ENCODE measurements around the gene FYN. TPM values are rescaled to one million over a fixed set of nuclear protein-coding genes. Genes with fewer than 3 reads are reported as not detected.

FYN gene
- total and polyA plus RNA-seq, 4 donors: 11.2 to 28.3 (median 19.7) TPM

GRCh38 chr6:111922454-111923297, 49.4 kb upstream of the FYN start:
- Histone ChIP-seq H3K27me3 (ENCODE audit: control insufficient read depth in 4 of 4, insufficient read depth in 4 of 4, low read length in 3 of 4) (peaks cover 0 to 2% (median 0%) of the 10 kb centered on the region in 4 donors), H3K4me1 (ENCODE audit: control insufficient read depth in 4 of 4, insufficient read depth in 4 of 4, low read length in 3 of 4) (no peaks in the 10 kb centered on the region), H3K27ac (ENCODE audit: low read depth in 1 of 2, low read length in 2 of 2) (no peak overlapping the region), H3K36me3 (ENCODE audit: control insufficient read depth in 4 of 4, insufficient read depth in 3 of 4, low read depth in 1 of 4, low read length in 3 of 4) (no peaks in the 10 kb centered on the region), H3K9ac (ENCODE audit: low read depth in 1 of 2, low read length in 2 of 2) (no peak overlapping the region), H3K9me3 (ENCODE audit: control insufficient read depth in 4 of 4, low read length in 3 of 4) (no peaks in the 10 kb centered on the region), H3K4me3 (ENCODE audit: low read depth in 1 of 3, low read length in 3 of 3) (no peak overlapping the region)
- no peak for TF ChIP-seq TAF1 (conservative IDR thresholded peaks at IDR 0.05)
- no peak for TF ChIP-seq SP1 (IDR thresholded peaks at IDR 0.05)
- TF ChIP-seq ATF3 (IDR thresholded peaks at IDR 0.05): no peak
- no peak for TF ChIP-seq CTCF (IDR thresholded peaks at IDR 0.05; ENCODE audit: low read depth, low read length, missing input control)
- TF ChIP-seq EGR1 (IDR thresholded peaks at IDR 0.05; ENCODE audit: low read depth in 2 of 2): no peak
- no peak for TF ChIP-seq NR2F2 (IDR thresholded peaks at IDR 0.05)
- TF ChIP-seq FOXA2 (IDR thresholded peaks at IDR 0.05): no peak
- no peak for TF ChIP-seq JUND (IDR thresholded peaks at IDR 0.05)
- TF ChIP-seq RXRA (IDR thresholded peaks at IDR 0.05): no peak
- TF ChIP-seq RAD21 (IDR thresholded peaks at IDR 0.05): no peak
- TF ChIP-seq YY1 (IDR thresholded peaks at IDR 0.05): no peak
- DNase-seq (ENCODE audit: low spot score): no peak

- no peak for DNase-seq (ENCODE audit: low spot score)
- Histone ChIP-seq H3K36me3 (ENCODE audit: control insufficient read depth in 4 of 4, insufficient read depth in 3 of 4, low read depth in 1 of 4, low read length in 3 of 4) (no peaks in the 10 kb centered on the region), H3K4me3 (ENCODE audit: low read depth in 1 of 3, low read length in 3 of 3) (no peak overlapping the region), H3K4me1 (ENCODE audit: control insufficient read depth in 4 of 4, insufficient read depth in 4 of 4, low read length in 3 of 4) (no peaks in the 10 kb centered on the region), H3K27me3 (ENCODE audit: control insufficient read depth in 4 of 4, insufficient read depth in 4 of 4, low read length in 3 of 4) (peaks cover 0 to 2% (median 0%) of the 10 kb centered on the region in 4 donors), H3K27ac (ENCODE audit: low read depth in 1 of 2, low read length in 2 of 2) (no peak overlapping the region), H3K9me3 (ENCODE audit: control insufficient read depth in 4 of 4, low read length in 3 of 4) (no peaks in the 10 kb centered on the region), H3K9ac (ENCODE audit: low read depth in 1 of 2, low read length in 2 of 2) (no peak overlapping the region)
- TF ChIP-seq TAF1 (conservative IDR thresholded peaks at IDR 0.05): no peak
- TF ChIP-seq SP1 (IDR thresholded peaks at IDR 0.05): no peak
- 92% methylated on average over 1 of the region's 1 CpG for WGBS
Measured at GRCh38 chr6:111921103-111921502, 47.9 kb upstream of the FYN start.

- Histone ChIP-seq H3K27me3 (ENCODE audit: control insufficient read depth in 4 of 4, insufficient read depth in 4 of 4, low read length in 3 of 4) (peaks cover 0 to 2% (median 0%) of the 10 kb centered on the region in 4 donors), H3K27ac (ENCODE audit: low read depth in 1 of 2, low read length in 2 of 2) (no peak overlapping the region), H3K9ac (ENCODE audit: low read depth in 1 of 2, low read length in 2 of 2) (no peak overlapping the region), H3K36me3 (ENCODE audit: control insufficient read depth in 4 of 4, insufficient read depth in 3 of 4, low read depth in 1 of 4, low read length in 3 of 4) (no peaks in the 10 kb centered on the region), H3K4me1 (ENCODE audit: control insufficient read depth in 4 of 4, insufficient read depth in 4 of 4, low read length in 3 of 4) (no peaks in the 10 kb centered on the region), H3K4me3 (ENCODE audit: low read depth in 1 of 3, low read length in 3 of 3) (no peak overlapping the region), H3K9me3 (ENCODE audit: control insufficient read depth in 4 of 4, low read length in 3 of 4) (no peaks in the 10 kb centered on the region)
- WGBS: 80% methylated on average over 7 of the region's 7 CpGs
- TF ChIP-seq RAD21 (IDR thresholded peaks at IDR 0.05) (no peak), CTCF (IDR thresholded peaks at IDR 0.05; ENCODE audit: low read depth, low read length, missing input control) (no peak), RXRA (IDR thresholded peaks at IDR 0.05) (no peak), JUND (IDR thresholded peaks at IDR 0.05) (no peak), ZBTB33 (IDR thresholded peaks at IDR 0.05) (no peak), HNF4G (IDR thresholded peaks at IDR 0.05) (no peak), YY1 (IDR thresholded peaks at IDR 0.05) (no peak)
- no peak for DNase-seq (ENCODE audit: low spot score)
Measured at GRCh38 chr6:111920578-111920977, 47.3 kb upstream of the FYN start.
